ENCODE results near the gene CLEC3A.
"Not testable (repeated sequence)": the region's sequence is repeated elsewhere in the genome, so short reads cannot be mapped to it uniquely, and the experiment has no call there.

CLEC3A gene

GRCh38 chr16:78022347-78023060, at the start of gene CLEC3A:
TSS of gene CLEC3A (plus strand) at chr16:78022548. CDS start at chr16:78022627, 79 bp downstream.
- peaks cover 13% of the 10 kb centered on the region for H3K27me3 Mint-ChIP-seq
- H3K9me3 Mint-ChIP-seq (ENCODE audit: low read depth), result no peaks in the 10 kb centered on the region
- no peak within 1 kb of the TSS for H3K4me3 Mint-ChIP-seq
- no peaks in the 10 kb centered on the region for H3K4me1 Mint-ChIP-seq (ENCODE audit: low read depth)
- no peaks in the 10 kb centered on the region for H3K36me3 Mint-ChIP-seq
- H3K27ac Mint-ChIP-seq, result no peak within 1 kb of the TSS

GRCh38 chr16:77974883-77975282, 47.5 kb upstream of the CLEC3A start:
- Mint-ChIP-seq H3K9me3 (ENCODE audit: low read depth) (no peaks in the 10 kb centered on the region), H3K27me3 (peaks cover 5% of the 10 kb centered on the region), H3K27ac (no peak overlapping the region), H3K4me3 (no peak overlapping the region), H3K36me3 (no peaks in the 10 kb centered on the region), H3K4me1 (ENCODE audit: low read depth) (no peaks in the 10 kb centered on the region)

GRCh38 chr16:77975942-77976341, 46.4 kb upstream of the CLEC3A start:
- no peak overlapping the region for H3K27ac Mint-ChIP-seq
- H3K4me1 Mint-ChIP-seq (ENCODE audit: low read depth), result no peaks in the 10 kb centered on the region
- no peaks in the 10 kb centered on the region for H3K9me3 Mint-ChIP-seq (ENCODE audit: low read depth)
- H3K27me3 Mint-ChIP-seq, result peaks cover 5% of the 10 kb centered on the region
- H3K4me3 Mint-ChIP-seq, result no peak overlapping the region
- H3K36me3 Mint-ChIP-seq, result no peaks in the 10 kb centered on the region

- H3K36me3 Mint-ChIP-seq, result no peaks in the 10 kb centered on the region
- peaks cover 3% of the 10 kb centered on the region for H3K27me3 Mint-ChIP-seq
- no peaks in the 10 kb centered on the region for H3K4me1 Mint-ChIP-seq (ENCODE audit: low read depth)
- H3K4me3 Mint-ChIP-seq, result no peak overlapping the region
- H3K27ac Mint-ChIP-seq, result no peak overlapping the region
- no peaks in the 10 kb centered on the region for H3K9me3 Mint-ChIP-seq (ENCODE audit: low read depth)
Observed at GRCh38 chr16:77977339-77977738, 45.0 kb upstream of the CLEC3A start.

GRCh38 chr16:77985111-77985510, 37.2 kb upstream of the CLEC3A start:
- H3K27me3 Mint-ChIP-seq, result peaks cover 5% of the 10 kb centered on the region
- no peaks in the 10 kb centered on the region for H3K36me3 Mint-ChIP-seq
- no peak overlapping the region for H3K4me3 Mint-ChIP-seq

GRCh38 chr16:77986011-77986740, 36.2 kb upstream of the CLEC3A start:
- H3K4me1 Mint-ChIP-seq (ENCODE audit: low read depth), result no peaks in the 10 kb centered on the region
- H3K27me3 Mint-ChIP-seq, result peaks cover 5% of the 10 kb centered on the region
- no peak overlapping the region for H3K27ac Mint-ChIP-seq
- no peaks in the 10 kb centered on the region for H3K36me3 Mint-ChIP-seq
- no peaks in the 10 kb centered on the region for H3K9me3 Mint-ChIP-seq (ENCODE audit: low read depth)
- H3K4me3 Mint-ChIP-seq, result no peak overlapping the region

More at GRCh38 chr16:77985111-77985510, 37.2 kb upstream of the CLEC3A start:
- Mint-ChIP-seq H3K9me3 (ENCODE audit: low read depth) (no peaks in the 10 kb centered on the region), H3K27ac (no peak overlapping the region), H3K4me1 (ENCODE audit: low read depth) (no peaks in the 10 kb centered on the region)

GRCh38 chr16:77987810-77988209, 34.5 kb upstream of the CLEC3A start:
- Mint-ChIP-seq H3K4me3 (no peak overlapping the region), H3K9me3 (ENCODE audit: low read depth) (no peaks in the 10 kb centered on the region), H3K27me3 (peaks cover 5% of the 10 kb centered on the region), H3K36me3 (no peaks in the 10 kb centered on the region), H3K27ac (no peak overlapping the region), H3K4me1 (ENCODE audit: low read depth) (no peaks in the 10 kb centered on the region)

GRCh38 chr16:77989846-77990245, 32.5 kb upstream of the CLEC3A start:
- Mint-ChIP-seq H3K36me3 (no peaks in the 10 kb centered on the region), H3K9me3 (ENCODE audit: low read depth) (peaks cover 4% of the 10 kb centered on the region), H3K4me3 (no peak overlapping the region), H3K27me3 (peaks cover 5% of the 10 kb centered on the region), H3K4me1 (ENCODE audit: low read depth) (no peaks in the 10 kb centered on the region), H3K27ac (no peak overlapping the region)

- no peak overlapping the region for H3K4me3 Mint-ChIP-seq
- H3K36me3 Mint-ChIP-seq, result no peaks in the 10 kb centered on the region
- H3K9me3 Mint-ChIP-seq (ENCODE audit: low read depth), result peaks cover 10% of the 10 kb centered on the region
- H3K4me1 Mint-ChIP-seq (ENCODE audit: low read depth), result no peaks in the 10 kb centered on the region
- no peak overlapping the region for H3K27ac Mint-ChIP-seq
- peaks cover 2% of the 10 kb centered on the region for H3K27me3 Mint-ChIP-seq
Observed at GRCh38 chr16:77991701-77992100, 30.6 kb upstream of the CLEC3A start.

GRCh38 chr16:77992381-77992780, 30.0 kb upstream of the CLEC3A start:
- not testable (repeated sequence) for H3K27me3 Mint-ChIP-seq; H3K4me3 Mint-ChIP-seq; H3K36me3 Mint-ChIP-seq; H3K27ac Mint-ChIP-seq; H3K4me1 Mint-ChIP-seq (ENCODE audit: low read depth)
- H3K9me3 Mint-ChIP-seq (ENCODE audit: low read depth), result peaks cover 13% of the 10 kb centered on the region

- no peaks in the 10 kb centered on the region for H3K36me3 Mint-ChIP-seq
- H3K27ac Mint-ChIP-seq, result no peak overlapping the region
- peaks cover 2% of the 10 kb centered on the region for H3K27me3 Mint-ChIP-seq
Observed at GRCh38 chr16:77993111-77993985, 29.0 kb upstream of the CLEC3A start.

GRCh38 chr16:77995843-77996455, 26.4 kb upstream of the CLEC3A start:
- H3K27me3 Mint-ChIP-seq, result peaks cover 4% of the 10 kb centered on the region
- no peaks in the 10 kb centered on the region for H3K36me3 Mint-ChIP-seq
- H3K27ac Mint-ChIP-seq, result no peak overlapping the region
- H3K9me3 Mint-ChIP-seq (ENCODE audit: low read depth), result peaks cover 13% of the 10 kb centered on the region
- H3K4me1 Mint-ChIP-seq (ENCODE audit: low read depth), result no peaks in the 10 kb centered on the region
- no peak overlapping the region for H3K4me3 Mint-ChIP-seq

More at GRCh38 chr16:77993111-77993985, 29.0 kb upstream of the CLEC3A start:
- Mint-ChIP-seq H3K4me1 (ENCODE audit: low read depth) (no peaks in the 10 kb centered on the region), H3K4me3 (no peak overlapping the region), H3K9me3 (ENCODE audit: low read depth) (peaks cover 13% of the 10 kb centered on the region)

- Mint-ChIP-seq H3K27me3 (peaks cover 4% of the 10 kb centered on the region), H3K9me3 (ENCODE audit: low read depth) (peaks cover 13% of the 10 kb centered on the region), H3K4me1 (ENCODE audit: low read depth) (no peaks in the 10 kb centered on the region), H3K36me3 (no peaks in the 10 kb centered on the region), H3K27ac (no peak overlapping the region), H3K4me3 (no peak overlapping the region)
Observed at GRCh38 chr16:77998350-77999023, 23.9 kb upstream of the CLEC3A start.

- peaks cover 3% of the 10 kb centered on the region for H3K9me3 Mint-ChIP-seq (ENCODE audit: low read depth)
- H3K27me3 Mint-ChIP-seq, result peaks cover 4% of the 10 kb centered on the region
- no peak overlapping the region for H3K4me3 Mint-ChIP-seq
- H3K4me1 Mint-ChIP-seq (ENCODE audit: low read depth), result no peaks in the 10 kb centered on the region
- H3K27ac Mint-ChIP-seq, result no peak overlapping the region
- no peaks in the 10 kb centered on the region for H3K36me3 Mint-ChIP-seq
Observed at GRCh38 chr16:78001451-78002025, 20.8 kb upstream of the CLEC3A start.

Data from activated naive CD8-positive, alpha-beta T cell (primary cell).